PC-3 (cell line): Measurements from ENCODE around the gene NPLOC4. TPM values are rescaled to one million over a fixed set of nuclear protein-coding genes. Genes with fewer than 3 reads are reported as not detected.
A peak's percentile ranks its signal among the peaks of the same experiment; 100 is the strongest.

ENCODE experiments used
- ATAC-seq: fragments of 200-7000 bp; cut with Tn5 transposase; 2 replicates; pipeline ENCODE4 v1.9.1; 2020; ENCODE audit warnings: mild to moderate bottlenecking, moderate library complexity
- BruUV-seq: library from RNA; stranded (reverse); fragments of 400-500 nt; replicated peaks from 2 replicates; lab custom pipeline; 2021; lab: Mats Ljungman, UMichigan
- CTCF ChIA-PET: fragments of 300-600 bp; sonication (Branson Sonifier 250); formaldehyde crosslinking; loops from one replicate; lab custom pipeline; 2022; ENCODE audit warnings: antibody characterized with exemption; lab: Charles Lee
- POLR2A ChIA-PET: fragments of 300-600 bp; sonication (Branson Sonifier 250); formaldehyde crosslinking; loops from one replicate; lab custom pipeline; 2022; ENCODE audit warnings: antibody characterized with exemption; ENCODE audit not compliant: unreplicated experiment; lab: Charles Lee
- DNase-seq: peaks from one replicate; pipeline ENCODE4 v3.0.0-alpha.2; 2015
- H2AFZ ChIP-seq: fragments of 300-600 bp; sonication (generic); 2 replicates; pipeline ENCODE4 v1.6.0; 2016; ENCODE audit warnings: antibody characterized with exemption, low read length
- H3F3A ChIP-seq: fragments of 300-600 bp; sonication (generic); one replicate; pipeline ENCODE4 v1.6.0; 2017; ENCODE audit warnings: antibody characterized with exemption, low read length, control low read depth, mild to moderate bottlenecking; ENCODE audit not compliant: unreplicated experiment
- H3K27ac ChIP-seq: fragments of 300-600 bp; sonication (generic); 2 replicates; pipeline ENCODE4 v1.5.1; 2016; ENCODE audit warnings: mild to moderate bottlenecking, low read length
- H3K27me3 ChIP-seq: fragments of 300-600 bp; sonication (generic); 2 replicates; pipeline ENCODE4 v1.6.1; 2016; ENCODE audit warnings: low read length, mixed read lengths
- H3K36me3 ChIP-seq: fragments of 300-600 bp; sonication (generic); 2 replicates; pipeline ENCODE4 v1.6.1; 2016; ENCODE audit warnings: low read depth, mixed run types, low read length, mixed read lengths
- H3K4me1 ChIP-seq: fragments of 300-600 bp; sonication (generic); 2 replicates; pipeline ENCODE4 v1.5.1; 2016; ENCODE audit warnings: low read length; ENCODE audit not compliant: insufficient read depth
- H3K4me2 ChIP-seq: fragments of 300-600 bp; sonication (generic); 2 replicates; pipeline ENCODE4 v1.6.0; 2016; ENCODE audit warnings: low read length
- H3K4me3 ChIP-seq: fragments of 300-600 bp; sonication (generic); 2 replicates; pipeline ENCODE4 v1.5.1; 2016; ENCODE audit warnings: mild to moderate bottlenecking, low read length, mixed read lengths
- H3K79me2 ChIP-seq: fragments of 300-600 bp; sonication (generic); 2 replicates; pipeline ENCODE4 v1.6.1; 2017; ENCODE audit warnings: low read length, mixed read lengths
- H3K9ac ChIP-seq: fragments of 300-600 bp; sonication (generic); 2 replicates; pipeline ENCODE4 v1.6.0; 2016; ENCODE audit warnings: mild to moderate bottlenecking, low read length
- H3K9me2 ChIP-seq: fragments of 300-600 bp; sonication (generic); replicated peaks from 2 replicates; pipeline ENCODE4 v1.6.1; 2016; ENCODE audit warnings: mixed run types, low read length, mixed read lengths
- H3K9me3 ChIP-seq: fragments of 300-600 bp; sonication (generic); 2 replicates; pipeline ENCODE4 v1.6.1; 2016; ENCODE audit warnings: low read length, mixed read lengths
- H4K20me1 ChIP-seq: fragments of 300-600 bp; sonication (generic); 2 replicates; pipeline ENCODE4 v1.6.1; 2016; ENCODE audit warnings: low read length, mixed read lengths
- CTCF ChIP-seq: fragments of 300-600 bp; sonication (generic); conservative IDR thresholded peaks from 2 replicates; pipeline ENCODE4 v1.5.1; 2017; ENCODE audit warnings: antibody characterized with exemption, low read depth, mild to moderate bottlenecking, low read length
- EZH2 ChIP-seq: fragments of 300-600 bp; sonication (generic); IDR thresholded peaks from one replicate; pipeline ENCODE4 v1.6.1; 2017; ENCODE audit warnings: antibody characterized with exemption, mild to moderate bottlenecking, low read length; ENCODE audit not compliant: unreplicated experiment
- EZH2phosphoT487 ChIP-seq: fragments of 300-600 bp; sonication (generic); IDR thresholded peaks from 2 replicates; pipeline ENCODE4 v1.6.1; 2018; ENCODE audit warnings: mild to moderate bottlenecking, antibody characterized with exemption, low read length, borderline replicate concordance
- intact Hi-C: fragments of 100-400 bp; cut with micrococcal nuclease; formaldehyde crosslinking; loops from 2 replicates; pipeline ENCODE4 v1.9.0; 2023
- total RNA-seq: library from RNA; depleted of rRNA; stranded (reverse); fragments of >200 nt; gene quantifications from 2 replicates; pipeline ENCODE4 v1.2.3, GENCODE V29; 2014

Gene NPLOC4
- total RNA-seq, 1 experiment from 2014 or later, result 109 TPM

GRCh38 chr17:81527591-81528383 is 109.1 kb downstream of the NPLOC4 start, which contains the start of gene FSCN2:
TSS of gene FSCN2 (plus strand) at chr17:81528377. CDS start at chr17:81528532, 155 bp downstream.
- no TSS peak for BruUV-seq
- POLR2A ChIA-PET, result interaction anchor here (0.6 kb wide), 2 partner anchors 173 to 285 kb away, joined by 3 to 4 read pairs; no protein-coding TSS in a partner anchor
- intact Hi-C loops, result no loop called here
- peaks cover 22% of the 10 kb centered on the region for H3K4me1 ChIP-seq
- peak; percentile 66 for ATAC-seq
- H3K36me3 ChIP-seq, result no peaks in the 10 kb centered on the region
- peak; percentile 45 for DNase-seq
- H3K9me2 ChIP-seq, result no peaks in the 10 kb centered on the region
- H3K79me2 ChIP-seq, result no peaks in the 10 kb centered on the region
- H3K4me3 ChIP-seq, result peak within 1 kb of the TSS; percentile 52
- H3K27ac ChIP-seq, result no peak within 1 kb of the TSS
- no peak for TF ChIP-seq EZH2phosphoT487
- peak; percentile 42 for TF ChIP-seq CTCF
- no peaks in the 10 kb centered on the region for H4K20me1 ChIP-seq
- no peaks in the 10 kb centered on the region for H3K9me3 ChIP-seq
- peak within 1 kb of the TSS; percentile 79 for H3K4me2 ChIP-seq
- no peak within 1 kb of the TSS for H3K9ac ChIP-seq
- peak within 1 kb of the TSS; percentile 35 for H2AFZ ChIP-seq
- CTCF ChIA-PET, result interaction anchor here (1.2 kb wide), 1 partner anchor 9 kb away, joined by 3 read pairs; no protein-coding TSS in a partner anchor
- no peaks in the 10 kb centered on the region for H3F3A ChIP-seq
- H3K27me3 ChIP-seq, result peaks cover 7% of the 10 kb centered on the region; the same call in 1 of the 2 replicates

- Histone ChIP-seq H3K79me2 (no peaks in the 10 kb centered on the region), H3K9me2 (no peaks in the 10 kb centered on the region), H3K4me2 (peak overlapping the region; percentile 79), H3K27ac (no peak overlapping the region), H3K4me1 (peaks cover 22% of the 10 kb centered on the region), H2AFZ (no peak overlapping the region), H4K20me1 (no peaks in the 10 kb centered on the region), H3K9me3 (no peaks in the 10 kb centered on the region), H3K36me3 (no peaks in the 10 kb centered on the region), H3K4me3 (no peak overlapping the region), H3K27me3 (peaks cover 7% of the 10 kb centered on the region; the same call in 1 of the 2 replicates), H3F3A (no peaks in the 10 kb centered on the region), H3K9ac (no peak overlapping the region)
- no peak for TF ChIP-seq EZH2phosphoT487
- no peak for TF ChIP-seq EZH2
- no peak for TF ChIP-seq CTCF
- DNase-seq (no peak), ATAC-seq (no peak; the same call in 1 of the 2 replicates)
- ChIA-PET POLR2A (no interaction called here), CTCF (interaction anchor here (1.2 kb wide), 1 partner anchor 8 kb away, joined by 3 read pairs; no protein-coding TSS in a partner anchor)
- intact Hi-C loops, result no loop called here
- BruUV-seq, result no TSS peak
These were observed 110.0 kb downstream of the NPLOC4 start for GRCh38 chr17:81526662-81527571.
